ENCODE data around the gene LZIC. TPM values are rescaled to one million over a fixed set of nuclear protein-coding genes. Genes with fewer than 3 reads are reported as not detected.
A peak's percentile ranks its signal among the peaks of the same experiment; 100 is the strongest.

LZIC gene
- total and polyA plus RNA-seq, 9 of the 15 experiments (the other 6 are each of a cell fraction or from before 2014, with no cell fraction given) = 32.9 to 109 (median 61.7) TPM

DNA sequence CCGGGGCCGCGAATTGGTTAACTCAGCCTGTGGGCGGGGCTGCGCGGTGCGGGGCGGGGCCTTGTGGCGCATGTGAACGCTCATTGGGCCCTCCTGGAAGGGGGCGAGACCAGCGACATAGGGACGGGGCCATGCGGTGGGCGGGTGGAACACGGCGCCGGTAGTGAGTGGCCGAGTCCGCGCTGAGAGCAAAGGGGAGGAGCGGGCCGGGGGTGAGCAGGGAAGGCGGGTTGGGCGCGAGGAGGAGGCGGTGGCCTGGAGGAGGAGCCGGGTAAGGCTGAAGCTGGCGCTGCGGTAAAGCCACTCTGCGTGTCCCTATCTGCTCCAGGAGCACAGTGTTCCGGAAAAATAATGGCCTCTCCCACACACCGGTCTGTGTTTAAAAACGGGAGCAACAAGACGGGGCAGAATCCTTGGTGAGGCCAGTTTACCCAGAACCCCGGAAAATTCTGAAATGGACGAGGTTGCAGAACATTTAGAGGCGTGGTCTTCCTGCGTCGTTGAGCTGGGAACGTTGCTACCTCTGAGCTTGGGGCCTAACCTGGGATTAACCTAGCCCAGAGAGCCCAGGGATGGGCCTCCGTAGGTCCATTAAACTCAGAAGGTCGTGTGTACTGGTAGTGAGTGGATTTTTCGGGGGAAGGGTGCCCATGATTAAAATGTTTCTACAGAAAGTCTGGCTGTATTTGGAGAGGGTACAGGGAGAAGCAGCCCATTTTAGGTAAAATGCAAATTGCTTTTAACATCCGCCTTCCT, 32.6 kb downstream of the LZIC start (continued):
- 0 out of 2 replicates have a peak, but pooled peaks have one; percentile 9 for TF ChIP-seq HBP1 (CRISPR knock-in tag; IDR thresholded peaks at IDR 0.05)
- TF ChIP-seq, protein P1, sequence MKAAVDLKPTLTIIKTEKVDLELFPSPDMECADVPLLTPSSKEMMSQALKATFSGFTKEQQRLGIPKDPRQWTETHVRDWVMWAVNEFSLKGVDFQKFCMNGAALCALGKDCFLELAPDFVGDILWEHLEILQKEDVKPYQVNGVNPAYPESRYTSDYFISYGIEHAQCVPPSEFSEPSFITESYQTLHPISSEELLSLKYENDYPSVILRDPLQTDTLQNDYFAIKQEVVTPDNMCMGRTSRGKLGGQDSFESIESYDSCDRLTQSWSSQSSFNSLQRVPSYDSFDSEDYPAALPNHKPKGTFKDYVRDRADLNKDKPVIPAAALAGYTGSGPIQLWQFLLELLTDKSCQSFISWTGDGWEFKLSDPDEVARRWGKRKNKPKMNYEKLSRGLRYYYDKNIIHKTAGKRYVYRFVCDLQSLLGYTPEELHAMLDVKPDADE (conservative IDR thresholded peaks at IDR 0.05; ENCODE audit: control insufficient read depth, low read depth, low read length) = peak; percentile 61; the same call in 1 of the 2 replicates
- peak; percentile 84; the same call in 1 of the 2 replicates for TF ChIP-seq ERF (CRISPR knock-in tag; IDR thresholded peaks at IDR 0.05)
- TF ChIP-seq ZNF134 (CRISPR knock-in tag; conservative IDR thresholded peaks at IDR 0.05) = no peak
- TF ChIP-seq RBM22 (IDR thresholded peaks at IDR 0.05; ENCODE audit: low read depth, low read length, poor library complexity, severe bottlenecking) = no peak
- peak; percentile 72; the same call in 1 of the 2 replicates for TF ChIP-seq HDGF (IDR thresholded peaks at IDR 0.05)
- TF ChIP-seq FOXM1 (IDR thresholded peaks at IDR 0.05; ENCODE audit: low read depth) = peak; percentile 56; the same call in 1 of the 2 replicates
- 0 out of 2 replicates have a peak, but pooled peaks have one; percentile 25 for TF ChIP-seq FOXM1 (CRISPR knock-in tag; IDR thresholded peaks at IDR 0.05; ENCODE audit: low read depth)
- TF ChIP-seq FOS (IDR thresholded peaks at IDR 0.05; ENCODE audit: extremely low read depth, insufficient read length) = peak; percentile 15
- peak; percentile 97 for TF ChIP-seq PRDM10 (IDR thresholded peaks at IDR 0.05; ENCODE audit: partially characterized antibody)
- TF ChIP-seq, protein P2, sequence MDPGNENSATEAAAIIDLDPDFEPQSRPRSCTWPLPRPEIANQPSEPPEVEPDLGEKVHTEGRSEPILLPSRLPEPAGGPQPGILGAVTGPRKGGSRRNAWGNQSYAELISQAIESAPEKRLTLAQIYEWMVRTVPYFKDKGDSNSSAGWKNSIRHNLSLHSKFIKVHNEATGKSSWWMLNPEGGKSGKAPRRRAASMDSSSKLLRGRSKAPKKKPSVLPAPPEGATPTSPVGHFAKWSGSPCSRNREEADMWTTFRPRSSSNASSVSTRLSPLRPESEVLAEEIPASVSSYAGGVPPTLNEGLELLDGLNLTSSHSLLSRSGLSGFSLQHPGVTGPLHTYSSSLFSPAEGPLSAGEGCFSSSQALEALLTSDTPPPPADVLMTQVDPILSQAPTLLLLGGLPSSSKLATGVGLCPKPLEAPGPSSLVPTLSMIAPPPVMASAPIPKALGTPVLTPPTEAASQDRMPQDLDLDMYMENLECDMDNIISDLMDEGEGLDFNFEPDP (CRISPR knock-in tag; IDR thresholded peaks at IDR 0.05) = no peak
- TF ChIP-seq CCAR2 (IDR thresholded peaks at IDR 0.05; ENCODE audit: low read depth, low read length) = no peak
- TF ChIP-seq RBFOX2 (IDR thresholded peaks at IDR 0.05; ENCODE audit: low read depth, low read length) = peak; percentile 82
- no peak for TF ChIP-seq ZNF143 (CRISPR knock-in tag; IDR thresholded peaks at IDR 0.05)
- peak in 1 of 3 experiments; percentile 48; a peak in 1 of 6 replicates for TF ChIP-seq ZBTB11 (CRISPR knock-in tag; IDR thresholded peaks at IDR 0.05)

Data from K562 (cell line).